ENCODE results near the gene KCNIP1.

The KCNIP1 gene

DNA sequence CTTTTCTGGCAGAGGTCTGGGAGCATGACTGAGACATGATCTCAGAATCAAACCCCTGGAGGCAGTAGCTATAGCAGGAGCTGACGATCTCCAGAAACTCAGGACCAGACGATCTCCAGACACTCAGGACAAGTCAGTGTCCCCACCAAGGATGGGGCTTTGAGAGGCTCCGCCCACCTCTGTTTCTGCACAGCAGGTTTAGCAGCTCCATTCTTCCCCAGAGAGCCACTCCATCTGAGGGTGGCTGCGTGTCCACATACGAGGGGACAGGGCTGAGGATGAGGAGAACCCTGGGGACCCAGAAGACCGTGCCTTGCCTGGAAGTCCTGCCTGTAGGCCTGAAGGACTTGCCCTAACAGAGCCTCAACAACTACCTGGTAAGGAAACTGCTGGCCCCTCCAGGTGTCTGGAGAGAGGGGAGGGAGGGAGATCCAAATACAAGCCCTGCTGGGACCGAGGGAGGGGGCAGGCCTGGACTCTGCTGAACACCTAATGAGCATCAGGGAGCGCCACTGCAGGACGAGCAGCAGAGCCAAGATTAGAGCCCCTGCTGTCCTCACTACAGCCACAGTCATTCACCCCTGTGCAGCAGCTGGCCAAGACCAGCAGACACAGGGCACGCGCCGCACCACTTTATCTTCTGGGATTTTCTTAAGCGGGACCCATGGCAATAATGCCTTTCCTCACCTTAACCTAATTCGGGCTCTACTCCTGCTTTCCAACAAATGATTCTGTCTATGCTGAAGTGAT lies 279.9 kb downstream of the KCNIP1 start, which contains the start of gene GABRP:
Gene GABRP, plus strand, starts transcription at position 228 of the 750 bp plus-strand sequence. CDS start 4,891 bp downstream, outside the sequence.
- TF ChIP-seq RAD21 (IDR thresholded peaks at IDR 0.05; ENCODE audit: low read depth) (no peak), TAF1 (IDR thresholded peaks at IDR 0.05; ENCODE audit: low read depth) (no peak), CREB1 (IDR thresholded peaks at IDR 0.05; ENCODE audit: low read depth) (no peak), EGR1 (IDR thresholded peaks at IDR 0.05) (no peak)
- TF ChIP-seq, protein P1, sequence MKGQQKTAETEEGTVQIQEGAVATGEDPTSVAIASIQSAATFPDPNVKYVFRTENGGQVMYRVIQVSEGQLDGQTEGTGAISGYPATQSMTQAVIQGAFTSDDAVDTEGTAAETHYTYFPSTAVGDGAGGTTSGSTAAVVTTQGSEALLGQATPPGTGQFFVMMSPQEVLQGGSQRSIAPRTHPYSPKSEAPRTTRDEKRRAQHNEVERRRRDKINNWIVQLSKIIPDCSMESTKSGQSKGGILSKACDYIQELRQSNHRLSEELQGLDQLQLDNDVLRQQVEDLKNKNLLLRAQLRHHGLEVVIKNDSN (IDR thresholded peaks at IDR 0.05): no peak
- TF ChIP-seq, protein P2, sequence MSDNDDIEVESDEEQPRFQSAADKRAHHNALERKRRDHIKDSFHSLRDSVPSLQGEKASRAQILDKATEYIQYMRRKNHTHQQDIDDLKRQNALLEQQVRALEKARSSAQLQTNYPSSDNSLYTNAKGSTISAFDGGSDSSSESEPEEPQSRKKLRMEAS (IDR thresholded peaks at IDR 0.05): no peak

DNA sequence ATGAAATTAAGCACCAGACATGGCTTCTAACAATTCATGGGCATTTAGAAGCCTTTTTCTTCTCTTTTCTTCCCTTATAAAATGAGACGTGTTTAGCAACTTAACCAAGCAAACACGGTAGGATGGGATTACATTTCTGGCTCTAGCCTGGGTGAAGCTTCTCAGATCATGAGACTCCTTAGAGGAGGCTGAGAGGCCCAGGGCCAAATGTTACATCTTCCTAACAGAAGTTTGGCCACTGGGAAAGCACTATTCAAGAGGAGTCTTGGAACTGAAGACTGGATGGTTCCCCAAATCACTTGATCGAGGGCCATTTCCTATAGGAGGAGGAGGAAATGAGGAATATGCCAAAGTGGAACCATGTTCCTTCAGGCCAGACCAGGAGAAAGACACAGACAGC lies 281.6 kb downstream of the KCNIP1 start:
- TF ChIP-seq TCF12 (IDR thresholded peaks at IDR 0.05; ENCODE audit: low read depth): no peak
- TF ChIP-seq FOXM1 (IDR thresholded peaks at IDR 0.05; ENCODE audit: borderline replicate concordance, low read depth): no peak
- no peak for TF ChIP-seq RAD21 (IDR thresholded peaks at IDR 0.05; ENCODE audit: low read depth)
- no peak for TF ChIP-seq TEAD4 (IDR thresholded peaks at IDR 0.05)
- TF ChIP-seq, protein P1 (IDR thresholded peaks at IDR 0.05): no peak
- TF ChIP-seq TAF1 (IDR thresholded peaks at IDR 0.05; ENCODE audit: low read depth): no peak
- TF ChIP-seq, protein P2 (IDR thresholded peaks at IDR 0.05): no peak
- TF ChIP-seq NFIC (IDR thresholded peaks at IDR 0.05): no peak
- TF ChIP-seq, protein P3, sequence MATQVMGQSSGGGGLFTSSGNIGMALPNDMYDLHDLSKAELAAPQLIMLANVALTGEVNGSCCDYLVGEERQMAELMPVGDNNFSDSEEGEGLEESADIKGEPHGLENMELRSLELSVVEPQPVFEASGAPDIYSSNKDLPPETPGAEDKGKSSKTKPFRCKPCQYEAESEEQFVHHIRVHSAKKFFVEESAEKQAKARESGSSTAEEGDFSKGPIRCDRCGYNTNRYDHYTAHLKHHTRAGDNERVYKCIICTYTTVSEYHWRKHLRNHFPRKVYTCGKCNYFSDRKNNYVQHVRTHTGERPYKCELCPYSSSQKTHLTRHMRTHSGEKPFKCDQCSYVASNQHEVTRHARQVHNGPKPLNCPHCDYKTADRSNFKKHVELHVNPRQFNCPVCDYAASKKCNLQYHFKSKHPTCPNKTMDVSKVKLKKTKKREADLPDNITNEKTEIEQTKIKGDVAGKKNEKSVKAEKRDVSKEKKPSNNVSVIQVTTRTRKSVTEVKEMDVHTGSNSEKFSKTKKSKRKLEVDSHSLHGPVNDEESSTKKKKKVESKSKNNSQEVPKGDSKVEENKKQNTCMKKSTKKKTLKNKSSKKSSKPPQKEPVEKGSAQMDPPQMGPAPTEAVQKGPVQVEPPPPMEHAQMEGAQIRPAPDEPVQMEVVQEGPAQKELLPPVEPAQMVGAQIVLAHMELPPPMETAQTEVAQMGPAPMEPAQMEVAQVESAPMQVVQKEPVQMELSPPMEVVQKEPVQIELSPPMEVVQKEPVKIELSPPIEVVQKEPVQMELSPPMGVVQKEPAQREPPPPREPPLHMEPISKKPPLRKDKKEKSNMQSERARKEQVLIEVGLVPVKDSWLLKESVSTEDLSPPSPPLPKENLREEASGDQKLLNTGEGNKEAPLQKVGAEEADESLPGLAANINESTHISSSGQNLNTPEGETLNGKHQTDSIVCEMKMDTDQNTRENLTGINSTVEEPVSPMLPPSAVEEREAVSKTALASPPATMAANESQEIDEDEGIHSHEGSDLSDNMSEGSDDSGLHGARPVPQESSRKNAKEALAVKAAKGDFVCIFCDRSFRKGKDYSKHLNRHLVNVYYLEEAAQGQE (IDR thresholded peaks at IDR 0.05; ENCODE audit: low read depth): no peak
- TF ChIP-seq YY1 (IDR thresholded peaks at IDR 0.05; ENCODE audit: low read depth): no peak
- TF ChIP-seq CEBPB (IDR thresholded peaks at IDR 0.05): no peak
- no peak for TF ChIP-seq EGR1 (IDR thresholded peaks at IDR 0.05)
- TF ChIP-seq CREB1 (IDR thresholded peaks at IDR 0.05; ENCODE audit: low read depth): no peak
- TF ChIP-seq ZBTB7A (IDR thresholded peaks at IDR 0.05; ENCODE audit: low read depth): no peak
- no peak for TF ChIP-seq EP300 (IDR thresholded peaks at IDR 0.05; ENCODE audit: borderline replicate concordance)

Measured in Ishikawa (cell line).